OCI-LY7 (cell line): ENCODE data around the gene COP1. TPM values are rescaled to one million over a fixed set of nuclear protein-coding genes. Genes with fewer than 3 reads are reported as not detected.

ENCODE experiments used
- BruUV-seq: library from RNA; stranded (reverse); fragments of 400-500 nt; replicated peaks from 2 replicates; lab custom pipeline; 2021; lab: Mats Ljungman, UMichigan
- CTCF ChIA-PET: fragments of 300-600 bp; sonication (Branson Sonifier 250); formaldehyde crosslinking; loops from one replicate; lab custom pipeline; 2022; ENCODE audit warnings: antibody characterized with exemption; ENCODE audit not compliant: unreplicated experiment; lab: Charles Lee
- POLR2A ChIA-PET: fragments of 300-600 bp; sonication (Branson Sonifier 250); formaldehyde crosslinking; loops from one replicate; lab custom pipeline; 2022; ENCODE audit warnings: antibody characterized with exemption; lab: Charles Lee
- DNase-seq: peaks from one replicate; pipeline ENCODE4 v3.0.0-alpha.2; 2015; ENCODE audit warnings: low spot score
- H2AFZ ChIP-seq: fragments of 200-600 bp; sonication (generic), shearing (Covaris generic); 2 replicates; pipeline ENCODE4 v1.6.1; 2014; ENCODE audit warnings: mild to moderate bottlenecking, antibody characterized with exemption, low read length, moderate library complexity
- H3K27ac ChIP-seq: fragments of 200-600 bp; sonication (generic); 2 replicates; pipeline ENCODE4 v1.5.1; 2014; ENCODE audit warnings: mixed run types, low read depth, mild to moderate bottlenecking, moderate library complexity, low read length, inconsistent platforms; ENCODE audit not compliant: poor library complexity, severe bottlenecking
- H3K36me3 ChIP-seq: fragments of 200-600 bp; sonication (generic); 2 replicates; pipeline ENCODE4 v1.6.1; 2014; ENCODE audit warnings: mild to moderate bottlenecking, antibody characterized with exemption, low read length, moderate library complexity, mixed read lengths; ENCODE audit not compliant: insufficient read depth
- H3K4me1 ChIP-seq: fragments of 200-600 bp; sonication (generic); 2 replicates; pipeline ENCODE4 v1.5.1; 2014; ENCODE audit warnings: mild to moderate bottlenecking, low read length; ENCODE audit not compliant: insufficient read depth, poor library complexity, severe bottlenecking
- H3K4me2 ChIP-seq: fragments of 200-600 bp; sonication (generic); 2 replicates; pipeline ENCODE4 v1.6.1; 2014; ENCODE audit warnings: mild to moderate bottlenecking, low read length
- H3K4me3 ChIP-seq: fragments of 200-600 bp; sonication (generic); 2 replicates; pipeline ENCODE4 v1.5.1; 2014; ENCODE audit warnings: mild to moderate bottlenecking, low read depth, low read length; ENCODE audit not compliant: poor library complexity, severe bottlenecking
- H3K79me2 ChIP-seq: fragments of 200-600 bp; sonication (generic); 2 replicates; pipeline ENCODE4 v1.6.1; 2016; ENCODE audit warnings: low read depth, mild to moderate bottlenecking, low read length, moderate library complexity, mixed read lengths; ENCODE audit not compliant: insufficient read depth
- H3K9me2 ChIP-seq: fragments of 200-600 bp; sonication (generic); 2 replicates; pipeline ENCODE4 v1.6.1; 2016; ENCODE audit warnings: mild to moderate bottlenecking, low read length, mixed read lengths; ENCODE audit not compliant: insufficient read depth
- H3K9me3 ChIP-seq: fragments of 200-600 bp; sonication (generic); 2 replicates; pipeline ENCODE4 v1.6.1; 2014; ENCODE audit warnings: mild to moderate bottlenecking, mixed run types, low read length, mixed read lengths
- H4K20me1 ChIP-seq: fragments of 200-600 bp; sonication (generic); 2 replicates; pipeline ENCODE4 v1.6.1; 2014; ENCODE audit warnings: mild to moderate bottlenecking, antibody characterized with exemption, low read length, moderate library complexity, mixed read lengths; ENCODE audit not compliant: insufficient read depth
- CTCF ChIP-seq: fragments of 200-600 bp; sonication (generic); conservative IDR thresholded peaks from 2 replicates; pipeline ENCODE4 v1.5.1; 2014; ENCODE audit warnings: mild to moderate bottlenecking, antibody characterized with exemption, low read length, moderate library complexity, mixed read lengths
- EZH2phosphoT487 ChIP-seq: fragments of 200-600 bp; sonication (generic); IDR thresholded peaks from 2 replicates; pipeline ENCODE4 v1.6.1; 2018; ENCODE audit warnings: low read depth, borderline replicate concordance, mild to moderate bottlenecking, mixed run types, antibody characterized with exemption, low read length, moderate library complexity, mixed read lengths
- intact Hi-C: fragments of 100-400 bp; cut with micrococcal nuclease; formaldehyde crosslinking; loops from one replicate; pipeline ENCODE4 v1.10.0; 2022; ENCODE audit not compliant: unreplicated experiment
- total RNA-seq, 2 experiments: library from RNA; depleted of rRNA in 1 of 2; stranded (reverse); fragments of >200 nt in 1 of 2; shearing (Covaris generic) in 1 of 2; gene quantifications; 2 replicates each; pipeline ENCODE4 v1.2.3, GENCODE V29; 2014 to 2022

The COP1 gene
- total RNA-seq, 2 experiments from 2014 or later = 75.2 to 76.9 TPM

- H3K4me3 ChIP-seq = no peak overlapping the region
- H3K4me1 ChIP-seq = no peaks in the 10 kb centered on the region
- no peaks in the 10 kb centered on the region for H3K9me3 ChIP-seq
- TF ChIP-seq CTCF (no peak), EZH2phosphoT487 (no peak)
- no peak overlapping the region for H3K4me2 ChIP-seq
- no peak overlapping the region for H3K27ac ChIP-seq
- CTCF ChIA-PET = no interaction called here
- POLR2A ChIA-PET = interaction anchor here (3.1 kb wide), 1 partner anchor 15 kb away, joined by 9 read pairs; the partner anchor contains the start of gene COP1
- no peaks in the 10 kb centered on the region for H4K20me1 ChIP-seq
- intact Hi-C loops = no loop called here
- no peaks in the 10 kb centered on the region for H3K79me2 ChIP-seq
- BruUV-seq = no TSS peak
- H2AFZ ChIP-seq = no peak overlapping the region
- H3K36me3 ChIP-seq = no peaks in the 10 kb centered on the region
- no peak for DNase-seq
- H3K9me2 ChIP-seq = no peaks in the 10 kb centered on the region
Observed at GRCh38 chr1:176222196-176222595, 15.1 kb upstream of the COP1 start.

- no peak overlapping the region for H3K27ac ChIP-seq
- DNase-seq = no peak
- ChIA-PET POLR2A (interaction anchor here (0.6 to 1.3 kb wide), 4 partner anchors 10 to 706 kb away, joined by 3 to 5 read pairs (median 4); no protein-coding TSS in a partner anchor), CTCF (no interaction called here)
- H2AFZ ChIP-seq = no peak overlapping the region
- H3K4me2 ChIP-seq = no peak overlapping the region
- H4K20me1 ChIP-seq = no peaks in the 10 kb centered on the region
- BruUV-seq = no TSS peak
- H3K9me2 ChIP-seq = no peaks in the 10 kb centered on the region
- no peaks in the 10 kb centered on the region; the same call in 1 of the 2 replicates for H3K9me3 ChIP-seq
- H3K36me3 ChIP-seq = no peaks in the 10 kb centered on the region
- no peak overlapping the region for H3K4me3 ChIP-seq
- H3K4me1 ChIP-seq = no peaks in the 10 kb centered on the region
- TF ChIP-seq EZH2phosphoT487 = no peak
- TF ChIP-seq CTCF = no peak
- no peaks in the 10 kb centered on the region for H3K79me2 ChIP-seq
- intact Hi-C loops = no loop called here
Observed at GRCh38 chr1:176220100-176220689, 13.1 kb upstream of the COP1 start.

GRCh38 chr1:176217461-176218099 lies 10.5 kb upstream of the COP1 start:
- BruUV-seq = no TSS peak
- Histone ChIP-seq H3K9me3 (no peaks in the 10 kb centered on the region; the same call in 1 of the 2 replicates), H2AFZ (no peak overlapping the region), H3K4me2 (no peak overlapping the region), H3K9me2 (no peaks in the 10 kb centered on the region), H3K27ac (no peak overlapping the region), H4K20me1 (no peaks in the 10 kb centered on the region), H3K4me3 (no peak overlapping the region), H3K79me2 (no peaks in the 10 kb centered on the region), H3K4me1 (no peaks in the 10 kb centered on the region), H3K36me3 (no peaks in the 10 kb centered on the region)
- intact Hi-C loops = no loop called here
- no peak for DNase-seq
- TF ChIP-seq EZH2phosphoT487 = no peak
- no peak for TF ChIP-seq CTCF
- CTCF ChIA-PET = no interaction called here
- POLR2A ChIA-PET = interaction anchor here (0.6 kb wide), 1 partner anchor 280 kb away, joined by 4 read pairs; no protein-coding TSS in a partner anchor
